ENCODE measurements around the gene LRRK1. TPM values are rescaled to one million over a fixed set of nuclear protein-coding genes. Genes with fewer than 3 reads are reported as not detected.
"Not testable (repeated sequence)": the region's sequence is repeated elsewhere in the genome, so short reads cannot be mapped to it uniquely, and the experiment has no call there.

Gene LRRK1
- total RNA-seq, 2 experiments from 2014 or later, result 0.40 to 0.45 TPM

DNA sequence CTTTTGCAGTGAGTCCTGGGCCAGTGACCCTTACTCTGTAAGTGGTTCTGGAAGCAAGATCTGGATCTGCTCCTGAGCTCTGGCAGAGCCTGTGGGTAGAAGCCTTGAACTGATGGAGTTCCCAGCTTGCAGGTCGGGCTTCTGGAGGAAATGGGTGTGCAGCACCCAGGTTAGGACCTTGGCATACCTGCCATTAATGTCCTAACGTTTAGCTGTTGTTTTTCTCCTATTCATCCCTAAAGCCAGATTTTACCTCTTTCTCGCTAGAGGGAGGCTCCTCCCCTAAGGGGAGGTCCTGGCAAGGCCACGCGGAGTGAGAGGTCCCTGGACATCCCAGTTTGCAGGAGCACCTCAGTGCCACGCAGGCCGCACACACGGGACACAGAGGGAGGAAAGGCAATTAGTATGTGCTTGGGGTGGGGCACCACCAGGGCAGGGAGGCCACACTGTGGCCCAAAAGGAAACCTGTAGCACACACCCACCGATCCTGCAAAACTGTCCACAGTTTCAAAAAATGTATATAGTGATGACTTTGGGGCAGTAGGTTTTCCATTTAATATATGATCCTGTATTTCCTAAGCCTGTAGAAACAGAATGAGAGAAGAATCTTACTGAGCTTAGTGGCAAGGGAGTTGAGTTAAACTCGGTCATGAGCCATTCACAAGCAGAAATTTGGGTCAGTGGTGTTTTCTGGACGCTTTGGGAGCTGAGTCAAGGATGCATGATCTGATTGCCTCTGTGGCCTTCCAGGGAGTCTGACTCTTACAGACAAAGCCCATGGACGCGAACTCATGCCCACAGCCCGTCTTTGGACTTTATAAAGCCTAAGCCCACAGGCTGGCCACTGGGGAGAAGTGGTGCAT is 148.7 kb downstream of the LRRK1 start:
- H3K36me3 Mint-ChIP-seq (ENCODE audit: low read depth), result no peaks in the 10 kb centered on the region
- POLR2A ChIA-PET, result no interaction called here
- H3K4me3 Mint-ChIP-seq, result no peak overlapping the region

GRCh38 chr15:101068523-101068960 is 149.4 kb downstream of the LRRK1 start:
- POLR2A ChIA-PET, result no interaction called here
- Mint-ChIP-seq H3K36me3 (ENCODE audit: low read depth) (no peaks in the 10 kb centered on the region), H3K27ac (no peak overlapping the region), H3K4me3 (no peak overlapping the region), H3K27me3 (no peaks in the 10 kb centered on the region), H3K9me3 (no peaks in the 10 kb centered on the region), H3K4me1 (peaks cover 15% of the 10 kb centered on the region)
- CTCF ChIA-PET, result interaction anchor here (1.1 kb wide), 1 partner anchor 16 kb away, joined by 3 read pairs; no protein-coding TSS in a partner anchor
- DNase-seq, result no peak

More for the DNA sequence above, 148.7 kb downstream of the LRRK1 start:
- Mint-ChIP-seq H3K4me1 (peaks cover 15% of the 10 kb centered on the region), H3K27ac (no peak overlapping the region), H3K27me3 (no peaks in the 10 kb centered on the region), H3K9me3 (no peaks in the 10 kb centered on the region)
- CTCF ChIA-PET, result interaction anchor here (0.5 to 1.3 kb wide), 3 partner anchors 16 to 193 kb away, joined by 3 to 5 read pairs (median 3); no protein-coding TSS in a partner anchor
- no peak for DNase-seq

- no peak overlapping the region for H3K4me3 Mint-ChIP-seq
- no peaks in the 10 kb centered on the region for H3K27me3 Mint-ChIP-seq
These were observed 149.9 kb downstream of the LRRK1 start for GRCh38 chr15:101068961-101069653.

GRCh38 chr15:101069654-101069973 is 150.5 kb downstream of the LRRK1 start:
- DNase-seq, result no peak
- no peaks in the 10 kb centered on the region for H3K36me3 Mint-ChIP-seq (ENCODE audit: low read depth)
- H3K27me3 Mint-ChIP-seq, result no peaks in the 10 kb centered on the region
- ChIA-PET POLR2A (no interaction called here), CTCF (interaction anchor here (0.6 to 1.4 kb wide), 6 partner anchors 12 to 1112 kb away, joined by 3 to 4 read pairs (median 3); no protein-coding TSS in a partner anchor)
- no peak overlapping the region for H3K27ac Mint-ChIP-seq
- H3K4me3 Mint-ChIP-seq, result no peak overlapping the region
- no peaks in the 10 kb centered on the region for H3K9me3 Mint-ChIP-seq
- peaks cover 15% of the 10 kb centered on the region for H3K4me1 Mint-ChIP-seq

More at GRCh38 chr15:101068961-101069653, 149.9 kb downstream of the LRRK1 start:
- ChIA-PET POLR2A (no interaction called here), CTCF (interaction anchor here (0.7 to 1.3 kb wide), 3 partner anchors 19 to 1112 kb away, joined by 3 read pairs; no protein-coding TSS in a partner anchor)
- peaks cover 15% of the 10 kb centered on the region for H3K4me1 Mint-ChIP-seq
- H3K36me3 Mint-ChIP-seq (ENCODE audit: low read depth), result no peaks in the 10 kb centered on the region
- H3K9me3 Mint-ChIP-seq, result no peaks in the 10 kb centered on the region
- DNase-seq, result no peak
- no peak overlapping the region for H3K27ac Mint-ChIP-seq

DNA sequence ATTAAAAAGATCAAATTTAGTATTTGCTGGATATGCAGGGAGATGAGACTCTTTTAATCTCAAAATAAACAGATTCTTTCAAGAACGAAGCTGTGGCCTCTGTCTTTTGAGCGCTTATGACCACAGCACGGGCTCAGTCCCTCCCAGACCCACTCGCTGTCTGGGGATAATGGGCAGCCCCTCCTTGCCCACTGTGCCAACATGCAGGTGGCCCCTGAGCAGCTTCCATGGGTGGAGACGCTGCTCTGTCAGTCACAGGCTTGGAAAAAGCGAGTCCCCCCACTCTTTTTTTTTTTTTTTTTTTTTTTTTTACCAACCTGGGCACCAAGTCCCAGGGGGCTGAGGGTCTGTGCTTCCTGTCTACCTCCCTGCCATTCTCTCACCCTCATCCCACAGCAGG is 150.9 kb downstream of the LRRK1 start:
- Mint-ChIP-seq H3K9me3 (no peaks in the 10 kb centered on the region), H3K27me3 (no peaks in the 10 kb centered on the region), H3K4me1 (peaks cover 15% of the 10 kb centered on the region), H3K36me3 (ENCODE audit: low read depth) (no peaks in the 10 kb centered on the region), H3K27ac (peak overlapping the region; percentile 83), H3K4me3 (no peak overlapping the region)
- ChIA-PET CTCF (interaction anchor here (0.6 to 1.4 kb wide), 7 partner anchors 12 to 1113 kb away, joined by 3 to 4 read pairs (median 3); no protein-coding TSS in a partner anchor), POLR2A (no interaction called here)
- no peak for DNase-seq

GRCh38 chr15:101070502-101071273 is 151.5 kb downstream of the LRRK1 start:
- H3K27me3 Mint-ChIP-seq, result no peaks in the 10 kb centered on the region
- no peak overlapping the region for H3K4me3 Mint-ChIP-seq
- ChIA-PET POLR2A (no interaction called here), CTCF (interaction anchor here (1.1 to 1.4 kb wide), 4 partner anchors 12 to 41 kb away, joined by 3 to 4 read pairs (median 4); no protein-coding TSS in a partner anchor)
- H3K27ac Mint-ChIP-seq, result peak overlapping the region; percentile 83
- DNase-seq, result no peak
- no peaks in the 10 kb centered on the region for H3K9me3 Mint-ChIP-seq
- H3K36me3 Mint-ChIP-seq (ENCODE audit: low read depth), result no peaks in the 10 kb centered on the region
- peaks cover 15% of the 10 kb centered on the region for H3K4me1 Mint-ChIP-seq

DNA sequence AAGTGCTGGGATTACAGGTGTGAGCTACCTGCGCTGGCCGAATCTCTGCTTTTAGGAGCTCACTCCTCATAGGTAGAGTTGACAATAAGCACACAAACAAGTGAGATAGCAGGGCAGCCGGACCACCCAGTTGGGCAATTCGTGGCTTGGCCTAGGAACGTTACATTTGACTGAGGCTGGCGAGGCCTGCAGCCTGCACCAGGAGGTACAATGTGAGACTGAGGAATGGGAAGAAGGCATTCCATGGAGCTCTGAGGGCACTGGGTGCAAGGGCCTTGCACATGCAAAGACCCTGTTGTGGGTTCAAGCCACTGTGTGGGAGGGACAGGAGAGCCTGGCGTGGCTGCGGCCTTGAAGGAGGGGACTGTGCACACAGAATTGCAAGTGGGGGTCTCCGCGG is 152.5 kb downstream of the LRRK1 start:
- Mint-ChIP-seq H3K4me3 (no peak overlapping the region), H3K9me3 (no peaks in the 10 kb centered on the region), H3K27ac (peak overlapping the region; percentile 34), H3K36me3 (ENCODE audit: low read depth) (no peaks in the 10 kb centered on the region), H3K27me3 (no peaks in the 10 kb centered on the region), H3K4me1 (peaks cover 15% of the 10 kb centered on the region)
- ChIA-PET POLR2A (no interaction called here), CTCF (no interaction called here)
- no peak for DNase-seq

DNA sequence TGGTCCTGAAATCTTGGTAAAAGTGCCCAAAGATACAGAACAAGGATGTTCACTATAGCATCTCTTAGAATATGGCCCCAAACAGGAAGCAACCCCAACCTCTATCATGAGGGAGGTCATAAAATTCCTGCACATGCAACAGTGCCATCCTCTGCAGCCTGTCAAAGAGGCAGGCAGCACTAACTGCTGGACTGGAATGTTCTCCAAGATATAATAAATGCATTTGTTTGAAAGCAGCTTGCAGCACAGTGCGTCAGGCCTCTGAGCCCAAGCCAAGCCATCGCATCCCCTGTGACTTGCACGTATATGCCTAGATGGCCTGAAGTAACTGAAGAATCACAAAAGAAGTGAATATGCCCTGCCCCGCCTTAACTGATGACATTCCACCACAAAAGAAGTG is 153.1 kb downstream of the LRRK1 start:
- H3K27ac Mint-ChIP-seq; H3K4me3 Mint-ChIP-seq; H3K9me3 Mint-ChIP-seq; DNase-seq; H3K36me3 Mint-ChIP-seq (ENCODE audit: low read depth); CTCF ChIA-PET; H3K27me3 Mint-ChIP-seq; POLR2A ChIA-PET: not testable (repeated sequence)
- peaks cover 15% of the 10 kb centered on the region for H3K4me1 Mint-ChIP-seq

DNA sequence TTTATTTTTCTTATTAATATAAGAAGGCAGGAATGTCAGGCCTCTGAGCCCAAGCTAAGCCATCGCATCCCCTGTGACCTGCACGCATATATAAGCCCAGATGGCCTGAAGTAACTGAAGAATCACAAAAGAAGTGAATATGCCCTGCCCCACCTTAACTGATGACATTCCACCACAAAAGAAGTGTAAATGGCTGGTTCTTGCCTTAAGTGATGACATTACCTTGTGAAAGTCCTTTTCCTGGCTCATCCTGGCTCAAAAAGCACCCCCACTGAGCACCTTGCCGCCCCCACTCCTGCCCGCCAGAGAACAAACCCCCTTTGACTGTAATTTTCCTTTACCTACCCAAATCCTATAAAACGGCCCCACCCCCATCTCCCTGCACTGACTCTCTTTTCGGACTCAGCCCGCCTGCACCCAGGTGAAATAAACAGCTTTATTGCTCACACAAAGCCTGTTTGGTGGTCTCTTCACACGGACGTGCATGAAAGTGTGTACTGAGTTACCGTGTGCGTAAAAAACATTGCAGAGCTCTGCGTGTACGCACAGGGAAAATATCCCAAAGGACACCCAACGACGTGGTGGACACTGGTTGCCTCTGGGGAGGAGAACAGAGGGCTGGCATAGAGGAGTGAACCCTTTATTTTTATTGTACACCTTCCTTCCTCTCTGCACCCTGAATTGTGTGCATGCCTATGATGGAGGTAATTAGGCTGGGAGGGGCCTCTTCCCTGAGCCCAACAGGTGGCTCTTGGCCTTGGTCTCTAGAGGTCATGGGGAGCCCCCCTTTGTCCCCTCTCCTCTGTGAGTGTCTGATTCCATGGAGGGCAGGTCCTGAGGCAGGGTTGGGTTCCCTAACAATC is 158.9 kb downstream of the LRRK1 start:
- POLR2A ChIA-PET; H3K4me1 Mint-ChIP-seq; H3K27me3 Mint-ChIP-seq; H3K27ac Mint-ChIP-seq; H3K4me3 Mint-ChIP-seq; H3K36me3 Mint-ChIP-seq (ENCODE audit: low read depth); DNase-seq; H3K9me3 Mint-ChIP-seq: not testable (repeated sequence)
- CTCF ChIA-PET, result interaction anchor here (0.9 kb wide), 1 partner anchor 15 kb away, joined by 3 read pairs; no protein-coding TSS in a partner anchor

GRCh38 chr15:101078669-101079323 is 159.6 kb downstream of the LRRK1 start:
- CTCF ChIA-PET, result interaction anchor here (0.9 kb wide), 1 partner anchor 14 kb away, joined by 3 read pairs; no protein-coding TSS in a partner anchor

DNA sequence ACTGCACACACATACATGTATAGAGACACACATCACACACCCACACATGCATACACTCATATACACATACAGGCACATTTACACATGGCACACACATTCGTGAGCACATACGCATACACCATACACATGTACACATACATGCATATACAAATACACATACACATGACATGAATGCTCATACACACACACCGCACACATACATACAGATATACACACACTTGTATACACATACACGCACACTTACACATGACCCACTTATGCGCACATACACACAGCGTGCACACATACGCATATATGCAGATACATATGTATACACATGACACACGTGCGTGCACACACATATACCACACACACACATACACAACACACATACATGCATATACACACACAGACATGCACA is 162.7 kb downstream of the LRRK1 start:
- POLR2A ChIA-PET, result no interaction called here
- no peaks in the 10 kb centered on the region for H3K4me1 Mint-ChIP-seq
- no peak overlapping the region for H3K27ac Mint-ChIP-seq
- H3K4me3 Mint-ChIP-seq, result no peak overlapping the region
- no peaks in the 10 kb centered on the region for H3K36me3 Mint-ChIP-seq (ENCODE audit: low read depth)
- H3K9me3 Mint-ChIP-seq, result no peaks in the 10 kb centered on the region
- CTCF ChIA-PET, result interaction anchor here (1.2 kb wide), 1 partner anchor 12 kb away, joined by 4 read pairs; no protein-coding TSS in a partner anchor
- DNase-seq, result no peak
- H3K27me3 Mint-ChIP-seq, result peaks cover 4% of the 10 kb centered on the region

More at GRCh38 chr15:101078669-101079323, 159.6 kb downstream of the LRRK1 start:
- no peak overlapping the region for H3K4me3 Mint-ChIP-seq
- H3K9me3 Mint-ChIP-seq, result no peaks in the 10 kb centered on the region
- no peak overlapping the region for H3K27ac Mint-ChIP-seq
- DNase-seq, result no peak
- peaks cover 3% of the 10 kb centered on the region for H3K27me3 Mint-ChIP-seq
- no peaks in the 10 kb centered on the region for H3K4me1 Mint-ChIP-seq
- POLR2A ChIA-PET, result no interaction called here
- H3K36me3 Mint-ChIP-seq (ENCODE audit: low read depth), result no peaks in the 10 kb centered on the region
